Measurements from ENCODE around the gene RWDD4. TPM values are rescaled to one million over a fixed set of nuclear protein-coding genes. Genes with fewer than 3 reads are reported as not detected.

Gene RWDD4
- total RNA-seq, 1 experiment from 2014 or later, result 16.8 TPM

GRCh38 chr4:183675625-183676024 lies 16.6 kb upstream of the RWDD4 start:
- no peaks in the 10 kb centered on the region for H3K36me3 ChIP-seq (ENCODE audit: low read depth)
- no peak overlapping the region for H3K4me3 ChIP-seq
- no peak overlapping the region for H3K27ac ChIP-seq
- no peak for DNase-seq
- ChIA-PET POLR2A (ENCODE audit: unreplicated experiment) (no interaction called here), CTCF (no interaction called here)
- TF ChIP-seq EZH2 (IDR thresholded peaks at IDR 0.05; ENCODE audit: low read depth) (no peak), CTCF (conservative IDR thresholded peaks at IDR 0.05) (no peak)
- no peaks in the 10 kb centered on the region for H3F3A ChIP-seq (ENCODE audit: insufficient read depth, low read depth)
- H3K4me2 ChIP-seq, result no peak overlapping the region
- no peak overlapping the region for H2AFZ ChIP-seq
- H3K9me3 ChIP-seq (ENCODE audit: insufficient read depth, low read depth), result no peaks in the 10 kb centered on the region
- no peaks in the 10 kb centered on the region for H4K20me1 ChIP-seq (ENCODE audit: insufficient read depth)
- intact Hi-C loops (cut with micrococcal nuclease; ENCODE audit: unreplicated experiment), result no loop called here
- BruUV-seq (replicated peaks), result no TSS peak
- H3K27me3 ChIP-seq (ENCODE audit: insufficient read depth, low read depth), result no peaks in the 10 kb centered on the region
- no peaks in the 10 kb centered on the region for H3K79me2 ChIP-seq (ENCODE audit: low read depth)
- no peaks in the 10 kb centered on the region for H3K9me2 ChIP-seq (ENCODE audit: insufficient read depth)
- no peaks in the 10 kb centered on the region for H3K4me1 ChIP-seq (replicated peaks; ENCODE audit: insufficient read depth)

- H3K36me3 ChIP-seq (ENCODE audit: low read depth), result no peaks in the 10 kb centered on the region
- DNase-seq, result no peak
- H3K4me2 ChIP-seq, result no peak overlapping the region
- H3K9me3 ChIP-seq (ENCODE audit: insufficient read depth, low read depth), result no peaks in the 10 kb centered on the region
- ChIA-PET CTCF (no interaction called here), POLR2A (ENCODE audit: unreplicated experiment) (interaction anchor here (0.5 kb wide), 1 partner anchor 54 kb away, joined by 3 read pairs; no protein-coding TSS in a partner anchor)
- intact Hi-C loops (cut with micrococcal nuclease; ENCODE audit: unreplicated experiment), result no loop called here
- H4K20me1 ChIP-seq (ENCODE audit: insufficient read depth), result no peaks in the 10 kb centered on the region
- TF ChIP-seq CTCF (conservative IDR thresholded peaks at IDR 0.05) (no peak), EZH2 (IDR thresholded peaks at IDR 0.05; ENCODE audit: low read depth) (no peak)
- no peak overlapping the region for H3K27ac ChIP-seq
- H3K4me3 ChIP-seq, result no peak overlapping the region
- BruUV-seq (replicated peaks), result no TSS peak
- H2AFZ ChIP-seq, result no peak overlapping the region
- no peaks in the 10 kb centered on the region for H3F3A ChIP-seq (ENCODE audit: insufficient read depth, low read depth)
- no peaks in the 10 kb centered on the region for H3K4me1 ChIP-seq (replicated peaks; ENCODE audit: insufficient read depth)
- no peaks in the 10 kb centered on the region for H3K9me2 ChIP-seq (ENCODE audit: insufficient read depth)
- H3K27me3 ChIP-seq (ENCODE audit: insufficient read depth, low read depth), result no peaks in the 10 kb centered on the region
- H3K79me2 ChIP-seq (ENCODE audit: low read depth), result no peaks in the 10 kb centered on the region
Observed at GRCh38 chr4:183674153-183674552, 15.2 kb upstream of the RWDD4 start.

- Histone ChIP-seq H3F3A (ENCODE audit: insufficient read depth, low read depth) (no peaks in the 10 kb centered on the region), H3K4me3 (no peak overlapping the region), H3K9me2 (ENCODE audit: insufficient read depth) (no peaks in the 10 kb centered on the region), H3K27me3 (ENCODE audit: insufficient read depth, low read depth) (no peaks in the 10 kb centered on the region), H3K79me2 (ENCODE audit: low read depth) (no peaks in the 10 kb centered on the region), H3K36me3 (ENCODE audit: low read depth) (no peaks in the 10 kb centered on the region), H3K4me1 (replicated peaks; ENCODE audit: insufficient read depth) (no peaks in the 10 kb centered on the region), H4K20me1 (ENCODE audit: insufficient read depth) (no peaks in the 10 kb centered on the region), H2AFZ (no peak overlapping the region), H3K27ac (no peak overlapping the region), H3K4me2 (no peak overlapping the region), H3K9me3 (ENCODE audit: insufficient read depth, low read depth) (no peaks in the 10 kb centered on the region)
- DNase-seq, result no peak
- ChIA-PET CTCF (no interaction called here), POLR2A (ENCODE audit: unreplicated experiment) (no interaction called here)
- TF ChIP-seq EZH2 (IDR thresholded peaks at IDR 0.05; ENCODE audit: low read depth) (no peak), CTCF (conservative IDR thresholded peaks at IDR 0.05) (no peak)
- no TSS peak for BruUV-seq (replicated peaks)
- intact Hi-C loops (cut with micrococcal nuclease; ENCODE audit: unreplicated experiment), result no loop called here
Observed at GRCh38 chr4:183670960-183671555, 12.1 kb upstream of the RWDD4 start.
